ENCODE data around the gene ASL.

The ASL gene

DNA sequence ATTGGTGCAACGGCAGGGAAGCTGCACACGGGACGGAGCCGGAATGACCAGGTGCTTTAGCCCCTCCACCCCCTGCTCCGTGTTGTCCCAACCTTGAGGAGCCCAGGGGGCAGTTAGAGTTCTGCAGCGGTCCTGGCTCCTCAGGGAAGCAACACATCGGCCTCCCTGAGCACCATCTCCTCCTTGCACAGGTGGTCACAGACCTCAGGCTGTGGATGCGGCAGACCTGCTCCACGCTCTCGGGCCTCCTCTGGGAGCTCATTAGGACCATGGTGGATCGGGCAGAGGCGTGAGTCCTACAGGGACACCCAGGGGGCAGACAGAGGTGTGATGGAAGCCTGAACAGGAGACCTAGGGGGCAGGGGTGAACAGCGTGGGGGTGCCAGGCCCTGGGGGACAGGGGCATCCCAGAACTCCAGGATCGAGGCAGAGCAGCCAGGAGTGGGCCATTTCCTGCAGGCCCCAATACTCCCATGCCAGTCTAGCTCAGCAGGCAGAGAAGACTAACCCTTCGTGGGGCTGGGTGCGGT is 7.3 kb downstream of the ASL start:
- DNase-seq, result no peak
- Histone ChIP-seq H3K27me3 (replicated peaks) (no peaks in the 10 kb centered on the region), H3K27ac (no peak overlapping the region), H3K36me3 (replicated peaks) (peaks cover 19% of the 10 kb centered on the region), H3K4me3 (ENCODE audit: low read depth, low read length) (no peak overlapping the region)
- in situ Hi-C loops (cut with HindIII; ENCODE audit: low pct_ligation_motif_present, low sequenced_read_pairs), result no loop called here
- TF ChIP-seq, protein P1, sequence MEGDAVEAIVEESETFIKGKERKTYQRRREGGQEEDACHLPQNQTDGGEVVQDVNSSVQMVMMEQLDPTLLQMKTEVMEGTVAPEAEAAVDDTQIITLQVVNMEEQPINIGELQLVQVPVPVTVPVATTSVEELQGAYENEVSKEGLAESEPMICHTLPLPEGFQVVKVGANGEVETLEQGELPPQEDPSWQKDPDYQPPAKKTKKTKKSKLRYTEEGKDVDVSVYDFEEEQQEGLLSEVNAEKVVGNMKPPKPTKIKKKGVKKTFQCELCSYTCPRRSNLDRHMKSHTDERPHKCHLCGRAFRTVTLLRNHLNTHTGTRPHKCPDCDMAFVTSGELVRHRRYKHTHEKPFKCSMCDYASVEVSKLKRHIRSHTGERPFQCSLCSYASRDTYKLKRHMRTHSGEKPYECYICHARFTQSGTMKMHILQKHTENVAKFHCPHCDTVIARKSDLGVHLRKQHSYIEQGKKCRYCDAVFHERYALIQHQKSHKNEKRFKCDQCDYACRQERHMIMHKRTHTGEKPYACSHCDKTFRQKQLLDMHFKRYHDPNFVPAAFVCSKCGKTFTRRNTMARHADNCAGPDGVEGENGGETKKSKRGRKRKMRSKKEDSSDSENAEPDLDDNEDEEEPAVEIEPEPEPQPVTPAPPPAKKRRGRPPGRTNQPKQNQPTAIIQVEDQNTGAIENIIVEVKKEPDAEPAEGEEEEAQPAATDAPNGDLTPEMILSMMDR (IDR thresholded peaks at IDR 0.05; ENCODE audit: low read depth, low read length, missing control alignments), result no peak

DNA sequence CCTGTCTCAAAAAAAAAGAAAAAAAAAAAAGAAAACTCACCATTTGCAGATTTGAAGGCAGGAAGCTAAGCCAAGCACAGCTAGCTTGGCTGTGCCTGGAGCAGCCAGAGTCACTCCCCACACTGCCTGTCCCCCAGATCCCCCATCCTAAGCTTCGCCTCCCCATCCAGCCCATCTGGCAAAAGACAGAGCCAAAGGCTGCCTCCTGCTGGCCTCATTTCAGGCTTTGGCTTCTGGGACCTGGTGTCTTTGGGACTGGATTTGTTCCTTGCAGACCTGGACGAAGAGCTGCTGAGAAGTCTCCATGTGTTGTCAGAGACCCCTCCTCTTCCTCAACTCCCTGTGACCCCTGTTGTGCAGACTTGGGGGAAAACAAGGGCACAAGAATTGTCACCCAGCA is 8.1 kb downstream of the ASL start:
- H3K27me3 ChIP-seq (replicated peaks), result no peaks in the 10 kb centered on the region
- no peak overlapping the region for H3K4me3 ChIP-seq (ENCODE audit: low read depth, low read length)
- H3K36me3 ChIP-seq (replicated peaks), result peaks cover 19% of the 10 kb centered on the region
- TF ChIP-seq, protein P1 (IDR thresholded peaks at IDR 0.05; ENCODE audit: low read depth, low read length, missing control alignments), result peak; percentile 31
- in situ Hi-C loops (cut with HindIII; ENCODE audit: low pct_ligation_motif_present, low sequenced_read_pairs), result no loop called here
- H3K27ac ChIP-seq, result no peak overlapping the region
- DNase-seq, result no peak

DNA sequence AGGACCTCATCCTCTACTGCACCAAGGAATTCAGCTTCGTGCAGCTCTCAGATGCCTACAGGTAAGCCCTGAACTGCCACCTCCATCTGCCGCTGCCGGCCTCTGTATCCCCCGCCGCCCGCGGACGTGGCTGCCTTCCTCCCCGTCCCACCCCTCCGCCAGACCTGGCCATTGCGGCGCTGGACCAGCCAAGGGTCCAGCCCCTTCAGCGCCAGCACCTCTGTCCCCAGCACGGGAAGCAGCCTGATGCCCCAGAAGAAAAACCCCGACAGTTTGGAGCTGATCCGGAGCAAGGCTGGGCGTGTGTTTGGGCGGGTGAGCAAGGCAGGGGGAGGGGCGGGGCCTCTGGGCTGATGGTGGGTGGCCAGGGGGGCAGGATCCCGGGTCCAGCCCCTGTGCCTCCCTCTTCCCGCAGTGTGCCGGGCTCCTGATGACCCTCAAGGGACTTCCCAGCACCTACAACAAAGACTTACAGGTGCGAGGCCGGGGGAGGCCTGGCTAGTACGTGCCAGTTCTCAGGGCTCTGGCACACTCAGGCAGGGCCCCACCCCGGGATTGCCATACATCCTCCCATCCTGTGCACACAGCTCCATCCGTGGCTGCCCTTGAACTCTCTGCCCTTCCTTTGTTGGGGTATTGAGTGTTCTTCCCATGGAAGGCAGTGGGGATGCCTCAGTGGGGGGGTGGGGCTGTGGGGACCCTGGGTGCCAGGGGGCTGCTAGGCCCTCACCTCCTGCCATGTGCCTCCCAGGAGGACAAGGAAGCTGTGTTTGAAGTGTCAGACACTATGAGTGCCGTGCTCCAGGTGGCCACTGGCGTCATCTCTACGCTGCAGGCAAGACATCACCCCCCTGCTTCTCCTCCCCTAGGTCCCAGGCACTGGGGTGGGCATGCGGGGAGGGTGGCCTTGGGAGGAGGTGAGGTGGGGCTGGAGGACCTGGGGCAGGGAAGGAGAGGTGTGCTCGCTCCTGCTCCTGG is 13.5 kb downstream of the ASL start:
- Histone ChIP-seq H3K27me3 (replicated peaks) (no peaks in the 10 kb centered on the region), H3K27ac (no peak overlapping the region), H3K4me3 (ENCODE audit: low read depth, low read length) (no peak overlapping the region), H3K36me3 (replicated peaks) (peaks cover 12% of the 10 kb centered on the region)
- in situ Hi-C loops (cut with HindIII; ENCODE audit: low pct_ligation_motif_present, low sequenced_read_pairs), result no loop called here
- TF ChIP-seq, protein P1 (IDR thresholded peaks at IDR 0.05; ENCODE audit: low read depth, low read length, missing control alignments), result no peak
- no peak for DNase-seq

DNA sequence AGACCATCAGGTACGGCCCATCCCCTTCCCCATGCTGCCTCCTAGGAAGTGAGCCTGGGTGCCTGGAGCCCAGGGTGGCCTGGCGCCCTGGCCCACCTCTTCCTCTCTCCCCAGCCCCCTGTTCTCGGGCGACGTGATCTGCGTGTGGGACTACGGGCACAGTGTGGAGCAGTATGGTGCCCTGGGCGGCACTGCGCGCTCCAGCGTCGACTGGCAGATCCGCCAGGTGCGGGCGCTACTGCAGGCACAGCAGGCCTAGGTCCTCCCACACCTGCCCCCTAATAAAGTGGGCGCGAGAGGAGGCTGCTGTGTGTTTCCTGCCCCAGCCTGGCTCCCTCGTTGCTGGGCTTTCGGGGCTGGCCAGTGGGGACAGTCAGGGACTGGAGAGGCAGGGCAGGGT is 17.0 kb downstream of the ASL start:
- Histone ChIP-seq H3K27ac (no peak overlapping the region), H3K36me3 (replicated peaks) (peaks cover 2% of the 10 kb centered on the region), H3K27me3 (replicated peaks) (no peaks in the 10 kb centered on the region), H3K4me3 (ENCODE audit: low read depth, low read length) (no peak overlapping the region)
- TF ChIP-seq, protein P1 (IDR thresholded peaks at IDR 0.05; ENCODE audit: low read depth, low read length, missing control alignments), result no peak
- in situ Hi-C loops (cut with HindIII; ENCODE audit: low pct_ligation_motif_present, low sequenced_read_pairs), result no loop called here
- no peak for DNase-seq

DNA sequence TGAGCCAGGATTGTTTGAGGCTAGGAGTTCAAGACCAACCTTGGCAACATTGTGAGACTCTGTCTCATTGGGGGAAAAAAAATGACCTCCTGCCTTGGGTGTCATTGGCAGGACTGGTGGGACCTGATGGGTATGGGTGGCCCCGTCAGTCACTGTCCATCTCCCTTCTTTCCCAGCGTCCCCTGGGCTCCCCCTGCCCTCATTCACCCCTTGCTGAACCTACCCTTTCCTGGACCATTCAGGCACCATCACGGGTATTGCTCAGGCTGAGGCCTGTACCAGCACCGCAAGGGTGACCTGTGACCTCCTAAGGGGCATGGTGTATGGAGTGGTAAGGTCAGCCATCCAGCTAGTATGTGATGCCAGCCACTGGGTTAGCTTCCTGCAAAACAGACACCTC is 19.4 kb downstream of the ASL start:
- H3K4me3 ChIP-seq (ENCODE audit: low read depth, low read length), result no peak overlapping the region
- H3K36me3 ChIP-seq (replicated peaks), result no peaks in the 10 kb centered on the region
- H3K27me3 ChIP-seq (replicated peaks), result no peaks in the 10 kb centered on the region
- TF ChIP-seq, protein P1 (IDR thresholded peaks at IDR 0.05; ENCODE audit: low read depth, low read length, missing control alignments), result no peak
- in situ Hi-C loops (cut with HindIII; ENCODE audit: low pct_ligation_motif_present, low sequenced_read_pairs), result no loop called here
- H3K27ac ChIP-seq, result no peak overlapping the region
- DNase-seq, result no peak
